Measurements from ENCODE around the gene KREMEN2.

The KREMEN2 gene

DNA sequence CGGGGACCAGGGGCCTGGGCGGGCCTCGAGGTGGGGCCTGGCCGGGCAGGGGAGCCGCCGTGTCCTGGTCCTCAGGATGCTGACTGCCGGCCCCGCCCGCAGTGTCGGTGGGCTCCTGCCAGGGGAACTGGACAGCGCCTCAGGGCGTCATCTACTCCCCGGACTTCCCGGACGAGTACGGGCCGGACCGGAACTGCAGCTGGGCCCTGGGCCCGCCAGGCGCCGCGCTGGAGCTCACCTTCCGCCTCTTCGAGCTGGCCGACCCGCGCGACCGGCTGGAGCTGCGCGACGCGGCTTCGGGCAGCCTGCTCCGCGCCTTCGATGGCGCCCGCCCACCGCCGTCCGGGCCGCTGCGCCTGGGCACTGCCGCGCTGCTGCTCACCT, 2.7 kb downstream of the KREMEN2 start:
- no peak for DNase-seq

DNA sequence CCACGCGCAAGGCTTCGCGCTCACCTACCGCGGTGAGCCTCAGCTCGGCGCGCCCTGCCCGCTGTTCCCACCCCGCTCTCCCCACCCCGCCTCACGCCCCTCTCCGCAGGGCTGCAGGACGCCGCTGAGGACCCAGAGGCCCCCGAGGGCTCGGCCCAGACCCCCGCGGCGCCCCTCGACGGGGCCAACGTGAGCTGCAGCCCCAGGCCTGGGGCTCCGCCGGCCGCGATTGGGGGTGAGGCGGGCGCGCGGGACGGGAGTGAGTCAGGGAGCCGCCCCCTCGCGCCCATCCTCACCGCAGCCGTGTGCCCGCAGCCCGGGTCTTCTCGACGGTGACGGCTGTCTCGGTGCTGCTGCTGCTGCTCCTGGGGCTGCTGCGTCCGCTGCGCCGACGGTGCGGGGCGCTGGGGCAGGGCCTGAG, 3.1 kb downstream of the KREMEN2 start:
- DNase-seq = no peak

DNA sequence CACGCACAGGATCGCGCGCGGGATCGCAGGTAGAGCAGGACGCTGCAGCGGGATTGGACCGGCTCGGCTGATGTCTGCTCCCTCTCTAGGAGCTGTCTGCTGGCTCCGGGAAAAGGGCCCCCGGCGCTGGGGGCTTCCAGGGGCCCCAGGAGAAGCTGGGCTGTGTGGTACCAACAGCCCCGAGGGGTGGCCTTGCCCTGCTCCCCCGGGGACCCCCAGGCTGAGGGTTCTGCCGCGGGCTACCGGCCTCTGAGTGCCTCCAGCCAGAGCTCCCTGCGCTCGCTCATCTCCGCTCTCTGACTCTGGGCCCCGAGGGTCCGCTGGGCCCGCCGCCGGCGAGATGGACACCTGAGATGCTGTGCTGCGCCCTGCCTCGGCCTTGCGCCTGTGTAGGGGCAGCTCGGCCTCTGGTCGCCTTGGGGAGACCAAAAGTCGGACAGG, 3.7 kb downstream of the KREMEN2 start:
- DNase-seq = no peak

DNA sequence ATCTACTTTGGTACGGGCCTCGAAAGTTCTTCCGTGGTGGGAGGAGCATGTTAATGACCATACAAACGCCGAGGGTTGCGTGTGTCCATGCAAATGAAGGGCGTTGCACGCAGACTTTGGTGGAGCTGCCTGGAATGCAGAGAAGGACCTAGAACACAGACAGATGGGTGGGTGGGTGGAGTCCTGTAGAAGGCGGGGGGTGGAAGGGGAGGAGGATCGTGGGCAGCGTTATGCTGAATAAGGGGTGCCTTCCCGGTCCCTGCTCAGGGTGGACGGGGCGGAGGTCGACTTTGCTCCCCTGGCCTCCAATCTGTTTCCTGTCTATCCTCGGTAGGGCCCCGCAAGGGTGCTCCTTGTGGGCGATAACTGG, 4.3 kb downstream of the KREMEN2 start:
- DNase-seq = no peak

DNA sequence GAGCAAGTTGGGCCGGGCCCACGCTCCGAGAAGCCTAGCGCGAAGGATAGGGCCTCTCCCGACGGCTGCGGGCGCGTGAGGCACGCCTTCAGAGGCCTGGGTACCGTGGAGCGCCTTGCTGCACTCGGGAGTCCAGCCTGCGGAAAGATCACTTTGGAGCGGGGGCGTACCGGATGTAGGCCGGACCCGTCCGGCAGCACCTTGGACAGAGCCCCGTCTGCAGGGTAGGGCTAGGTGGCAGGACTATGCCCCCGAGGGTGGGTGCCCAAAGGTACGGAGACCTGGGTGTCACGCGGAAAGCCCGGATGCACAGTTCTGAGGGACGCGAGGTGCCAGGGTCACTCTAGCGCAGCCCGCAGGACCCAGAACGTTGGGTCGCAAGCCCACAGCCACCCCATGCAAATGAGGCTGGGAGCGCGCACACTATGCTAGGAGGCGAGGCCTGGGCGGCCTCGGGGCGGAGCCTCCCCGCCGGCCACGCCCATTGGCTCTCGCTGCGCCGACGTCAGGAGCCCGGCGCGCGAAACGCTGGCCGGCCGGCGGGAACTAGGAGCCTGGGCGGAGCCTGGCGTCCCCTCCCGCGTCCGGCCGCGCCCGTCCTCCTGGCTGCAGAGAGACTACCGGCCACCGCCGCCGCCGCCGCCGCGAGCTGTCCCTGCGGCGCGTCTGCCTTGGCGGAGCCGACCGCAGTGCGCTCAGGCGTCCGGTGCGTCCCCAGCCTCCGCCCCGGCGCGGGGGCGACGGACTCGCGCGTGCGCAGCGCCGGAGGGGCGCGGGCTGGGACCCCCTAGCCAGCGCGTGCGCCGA, 4.9 kb downstream of the KREMEN2 start, which contains the start of gene PAQR4:
Gene PAQR4, plus strand, starts transcription at position 611 of the 807 bp plus-strand sequence. CDS start 327 bp downstream, outside the sequence.
- peak; percentile 76 for DNase-seq

DNA sequence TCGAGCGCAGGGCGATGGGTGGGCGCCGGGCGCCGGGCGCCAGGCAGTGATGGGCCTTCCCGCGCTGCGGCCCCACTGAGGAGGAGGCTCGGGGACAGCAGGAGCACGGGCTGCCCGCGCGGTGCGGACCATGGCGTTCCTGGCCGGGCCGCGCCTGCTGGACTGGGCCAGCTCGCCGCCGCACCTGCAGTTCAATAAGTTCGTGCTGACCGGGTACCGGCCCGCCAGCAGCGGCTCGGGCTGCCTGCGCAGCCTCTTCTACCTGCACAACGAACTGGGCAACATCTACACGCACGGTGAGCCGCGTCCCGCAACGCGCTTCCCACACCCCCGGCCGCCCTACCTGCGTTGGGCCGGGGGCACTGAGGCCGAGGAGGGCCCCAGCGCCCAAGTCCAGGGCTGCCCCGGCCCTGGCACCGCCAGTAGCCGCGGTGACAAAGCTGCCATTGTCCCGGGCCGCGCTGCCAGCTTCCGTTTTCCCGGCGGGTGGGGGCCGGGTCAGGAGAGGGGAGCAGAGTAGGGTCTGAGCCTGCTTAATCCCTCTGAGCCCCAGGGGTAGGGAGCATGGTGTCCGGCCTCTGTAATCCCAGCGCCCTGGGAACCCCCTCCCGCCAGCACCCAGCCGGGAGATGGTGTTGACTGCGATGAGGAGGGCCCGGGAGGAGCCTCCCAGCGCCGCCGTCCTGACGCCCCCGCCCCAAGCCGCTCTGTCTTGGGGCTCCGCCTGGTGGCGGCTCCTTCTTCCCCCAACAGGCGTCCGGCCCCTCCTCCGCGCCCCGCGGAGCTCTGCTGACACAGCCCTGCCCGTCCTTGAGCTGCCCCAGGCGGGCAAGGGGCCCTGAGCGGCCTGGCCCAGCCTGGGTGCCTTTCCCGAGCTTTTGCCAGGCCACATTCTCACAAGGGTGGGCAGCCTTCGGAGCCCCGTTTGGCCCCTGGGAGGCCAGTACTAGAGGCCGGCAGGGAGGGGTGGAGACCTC, 5.8 kb downstream of the KREMEN2 start:
- peak; percentile 68 for DNase-seq

DNA sequence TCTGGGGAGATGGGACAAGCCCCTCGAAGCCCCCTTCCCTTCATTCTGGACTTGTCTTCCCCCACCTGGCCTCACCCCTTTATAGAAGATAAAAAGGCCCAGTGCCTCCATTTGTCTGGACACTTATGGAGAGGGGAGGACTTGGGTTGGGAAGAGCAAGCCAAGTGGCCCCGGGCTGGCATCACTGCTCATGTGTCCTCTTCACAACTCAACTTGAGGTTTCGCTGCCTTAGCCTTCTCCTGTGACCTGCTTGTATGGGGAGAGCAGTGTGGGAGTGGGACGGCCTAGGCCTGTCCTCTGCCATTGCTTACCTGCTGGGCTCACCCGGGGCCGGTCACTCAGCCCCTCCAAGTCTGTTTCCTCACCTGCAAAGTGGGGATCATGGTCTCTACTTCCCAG, 6.5 kb downstream of the KREMEN2 start:
- no peak for DNase-seq

DNA sequence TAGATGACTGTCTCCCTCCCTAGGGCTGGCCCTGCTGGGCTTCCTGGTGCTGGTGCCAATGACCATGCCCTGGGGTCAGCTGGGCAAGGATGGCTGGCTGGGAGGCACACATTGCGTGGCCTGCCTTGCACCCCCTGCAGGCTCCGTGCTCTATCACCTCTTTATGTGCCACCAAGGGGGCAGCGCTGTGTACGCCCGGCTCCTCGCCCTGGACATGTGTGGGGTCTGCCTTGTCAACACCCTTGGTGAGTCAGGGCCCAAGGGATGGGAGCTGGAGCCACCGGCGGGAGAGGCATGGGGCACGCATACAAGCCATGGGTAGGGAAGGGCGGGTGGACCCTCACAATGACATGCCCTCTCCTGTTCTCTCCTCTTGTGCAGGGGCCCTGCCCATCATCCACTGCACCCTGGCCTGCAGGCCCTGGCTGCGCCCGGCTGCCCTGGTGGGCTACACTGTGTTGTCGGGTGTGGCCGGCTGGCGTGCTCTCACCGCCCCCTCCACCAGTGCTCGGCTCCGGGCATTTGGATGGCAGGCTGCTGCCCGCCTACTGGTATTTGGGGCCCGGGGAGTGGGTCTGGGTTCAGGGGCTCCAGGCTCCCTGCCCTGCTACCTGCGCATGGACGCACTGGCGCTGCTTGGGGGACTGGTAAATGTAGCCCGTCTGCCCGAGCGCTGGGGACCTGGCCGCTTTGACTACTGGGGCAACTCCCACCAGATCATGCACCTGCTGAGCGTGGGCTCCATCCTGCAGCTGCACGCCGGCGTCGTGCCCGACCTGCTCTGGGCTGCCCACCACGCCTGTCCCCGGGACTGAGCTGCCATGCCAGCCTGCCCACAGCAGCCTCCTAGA, 7.3 kb downstream of the KREMEN2 start:
- DNase-seq = no peak

DNA sequence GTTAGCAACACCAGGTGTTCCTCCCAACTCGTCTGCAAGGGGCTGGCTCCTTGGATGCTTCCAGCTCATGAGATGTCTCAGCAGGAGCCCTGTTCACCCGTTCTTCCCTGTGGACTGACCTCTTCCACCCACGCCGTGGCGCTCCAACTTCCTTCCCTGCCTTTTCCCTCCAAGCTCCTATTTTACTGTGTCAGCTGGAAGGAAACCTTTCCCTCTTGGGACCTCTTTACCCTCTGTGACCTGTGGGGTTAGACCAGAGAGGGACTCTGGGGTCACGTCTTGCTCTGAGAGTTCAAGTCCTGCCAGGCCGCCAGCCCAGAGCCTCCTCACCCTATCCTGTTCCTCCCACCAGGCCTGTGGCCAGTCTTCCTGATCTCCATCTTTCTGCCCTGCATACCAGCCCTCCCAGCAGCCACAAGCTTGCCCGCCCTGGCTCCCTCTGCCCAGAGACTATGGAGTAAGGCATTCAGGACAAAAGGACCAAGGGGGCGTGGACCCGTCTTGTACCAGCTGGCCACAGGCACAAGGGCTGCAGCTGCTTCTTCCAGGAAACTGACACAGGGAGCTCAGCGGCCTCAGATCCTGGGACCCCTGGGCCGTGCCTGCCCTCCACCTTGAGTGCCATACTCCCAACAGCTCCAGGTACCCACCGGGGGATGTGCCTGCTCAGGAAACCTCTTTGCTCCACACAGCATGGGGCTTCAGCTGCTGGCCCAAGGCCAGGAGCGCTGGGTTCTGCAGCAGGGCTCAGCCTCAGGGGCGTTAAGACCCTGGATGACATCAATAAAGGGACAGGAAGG, 8.1 kb downstream of the KREMEN2 start:
- no peak for DNase-seq

DNA sequence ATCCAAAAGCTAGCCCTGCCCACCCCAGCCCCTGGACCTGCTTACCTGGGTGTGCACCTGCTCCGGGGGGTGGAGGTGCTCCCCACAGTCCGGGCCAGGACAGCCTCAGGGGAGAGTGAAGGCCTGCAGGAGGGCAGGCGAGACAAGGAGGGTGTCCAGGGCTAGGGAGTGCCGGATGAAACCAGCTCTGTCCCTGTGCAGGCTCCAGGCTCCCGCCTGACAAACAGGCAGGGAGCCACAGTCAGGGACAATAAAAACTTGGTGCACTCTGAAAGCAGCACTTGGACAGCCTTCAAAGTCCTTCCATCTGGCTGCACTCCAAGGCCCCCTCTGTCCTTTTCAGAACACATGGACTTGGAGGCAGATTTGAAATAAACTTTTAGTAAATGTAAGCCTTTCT, 9.0 kb downstream of the KREMEN2 start:
- no peak for DNase-seq

DNA sequence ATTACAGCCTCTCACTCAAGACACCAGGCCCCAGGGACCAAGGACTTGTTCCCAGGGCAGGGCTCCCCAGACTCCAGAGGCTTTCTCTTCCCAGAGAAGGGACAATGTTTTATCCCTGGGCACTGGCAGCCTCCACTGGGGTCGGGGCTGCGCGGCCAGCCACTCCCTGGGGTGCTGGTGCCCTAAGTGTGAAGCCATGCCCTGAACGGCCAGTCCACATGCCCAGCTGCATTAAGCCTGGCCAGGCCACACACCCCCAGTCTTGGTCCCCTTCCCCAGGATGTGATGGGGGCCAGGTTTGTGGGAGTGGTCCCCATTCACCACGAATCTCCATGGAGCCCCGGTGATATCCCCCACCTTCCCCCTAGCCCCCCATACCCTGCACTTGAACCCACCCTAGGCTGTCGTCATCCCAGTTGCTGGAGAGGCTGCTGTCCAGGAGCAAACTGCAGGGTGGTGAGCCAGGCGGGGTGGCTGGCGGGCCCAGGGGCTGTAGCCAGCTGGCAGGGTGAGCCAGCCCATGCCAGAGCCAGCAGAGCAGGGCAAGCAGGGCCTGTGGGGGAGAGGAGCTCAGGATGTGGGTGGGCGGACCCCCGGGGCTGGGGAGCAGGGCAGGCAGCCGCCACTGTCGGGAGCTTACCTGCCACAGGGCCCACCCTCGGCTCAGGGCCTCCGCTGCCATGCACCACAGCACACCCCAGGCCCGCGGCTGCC, 9.7 kb downstream of the KREMEN2 start:
- no peak for DNase-seq

DNA sequence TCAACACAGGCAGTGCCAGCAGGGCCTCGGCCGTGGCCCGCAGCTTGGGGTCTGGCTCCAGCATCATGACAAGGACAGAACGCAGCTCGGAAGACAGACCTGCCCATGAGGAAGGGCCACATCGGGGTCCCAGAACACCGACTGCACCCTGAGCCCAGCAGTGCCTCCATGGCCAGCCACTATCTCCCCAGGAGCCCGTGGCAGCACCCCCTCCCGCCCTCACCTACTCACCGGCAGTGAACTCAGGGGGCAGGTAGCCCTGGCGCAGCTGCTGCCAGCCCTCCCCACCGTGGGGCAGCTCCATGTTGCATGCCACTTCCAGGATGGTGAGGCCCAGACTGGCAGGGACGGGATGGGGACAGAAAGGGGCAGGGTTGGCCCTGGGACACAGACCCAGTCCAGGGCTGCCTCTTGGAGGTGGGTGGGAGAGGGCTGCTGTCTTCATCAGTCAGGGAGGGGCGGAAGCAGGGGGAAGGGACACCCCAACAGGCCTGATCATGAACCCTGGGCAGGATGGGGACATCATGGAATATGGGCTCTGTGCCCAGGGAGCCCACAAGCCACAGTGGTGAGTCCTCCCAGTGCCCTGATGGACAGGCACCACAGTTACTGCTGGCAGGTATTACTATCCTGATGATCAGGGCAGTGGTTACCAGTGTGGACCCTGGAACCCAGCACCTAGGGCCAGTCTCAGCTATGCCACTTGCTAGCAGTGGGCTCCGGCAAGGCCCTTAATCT, 10.4 kb downstream of the KREMEN2 start:
- DNase-seq = no peak

DNA sequence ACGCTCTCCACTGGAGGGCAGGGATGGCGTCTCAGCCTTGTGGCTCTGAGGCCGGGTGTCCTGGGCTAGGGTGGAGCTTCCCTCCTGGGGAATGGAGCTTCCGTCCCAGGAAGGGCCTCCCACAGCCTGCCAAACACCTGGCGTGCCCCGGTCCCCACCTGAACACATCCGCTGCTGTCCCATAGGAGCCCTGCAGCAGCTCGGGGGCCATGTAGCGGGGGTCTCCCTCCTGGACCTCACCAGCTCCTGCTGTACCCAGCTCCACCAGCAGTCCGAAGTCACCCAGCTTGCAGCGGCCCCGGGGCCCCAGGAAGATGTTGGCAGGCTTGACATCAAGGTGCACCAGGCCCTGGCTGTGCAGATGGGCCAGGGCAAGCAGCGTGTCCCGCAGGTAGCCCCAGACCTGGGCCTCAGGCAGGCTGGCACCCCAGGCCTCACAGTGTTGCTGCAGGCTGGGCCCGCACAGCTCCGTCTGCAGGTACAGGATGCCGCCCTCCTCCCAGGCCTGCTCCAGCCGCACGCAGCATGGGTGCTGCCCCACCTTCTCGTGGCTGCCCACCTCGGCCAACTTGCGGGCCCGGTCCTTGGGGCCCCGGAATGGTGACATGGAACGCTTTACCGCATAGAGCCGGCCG, 11.2 kb downstream of the KREMEN2 start:
- DNase-seq = no peak

DNA sequence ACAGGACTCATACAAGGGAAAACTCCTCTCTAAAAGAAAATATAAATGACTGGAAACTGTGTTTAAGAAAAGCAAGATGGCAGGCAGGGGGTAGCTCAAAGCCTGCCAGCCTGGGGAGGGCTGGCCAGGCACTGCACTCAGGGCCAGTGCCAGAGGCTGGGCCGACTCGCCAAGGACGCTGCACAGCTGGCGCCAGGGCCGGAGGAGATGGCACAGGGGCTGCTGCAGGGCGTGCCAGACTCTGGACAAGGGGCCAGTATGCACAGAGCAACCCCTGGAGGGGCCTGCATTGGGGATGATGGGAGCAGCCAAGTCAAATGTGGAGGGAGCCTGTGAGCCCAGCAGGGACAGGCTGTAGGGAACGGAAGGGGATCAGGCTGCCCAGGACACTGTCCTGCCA, 12.1 kb downstream of the KREMEN2 start:
- no peak for DNase-seq

DNA sequence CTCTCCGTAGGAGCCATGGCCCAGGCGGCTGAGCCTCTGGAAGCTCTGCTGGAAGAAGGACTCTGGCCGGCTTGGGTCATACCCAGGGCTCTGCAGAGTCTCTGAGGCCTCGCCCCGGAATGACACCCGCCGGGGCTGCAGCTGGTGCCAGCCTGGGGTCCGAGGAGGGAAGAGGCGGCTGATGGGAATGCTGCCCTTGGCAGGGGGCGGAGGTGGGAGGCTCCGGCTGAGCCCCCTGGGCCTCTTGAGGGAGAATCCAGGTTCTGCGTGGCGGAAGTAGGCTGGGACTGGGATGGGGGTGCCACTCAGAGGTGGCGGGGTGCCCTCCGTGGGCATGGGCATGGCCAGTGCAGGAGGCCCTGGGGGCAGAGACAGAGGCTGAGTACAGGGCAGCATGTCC, 12.6 kb downstream of the KREMEN2 start:
- DNase-seq = no peak

DNA sequence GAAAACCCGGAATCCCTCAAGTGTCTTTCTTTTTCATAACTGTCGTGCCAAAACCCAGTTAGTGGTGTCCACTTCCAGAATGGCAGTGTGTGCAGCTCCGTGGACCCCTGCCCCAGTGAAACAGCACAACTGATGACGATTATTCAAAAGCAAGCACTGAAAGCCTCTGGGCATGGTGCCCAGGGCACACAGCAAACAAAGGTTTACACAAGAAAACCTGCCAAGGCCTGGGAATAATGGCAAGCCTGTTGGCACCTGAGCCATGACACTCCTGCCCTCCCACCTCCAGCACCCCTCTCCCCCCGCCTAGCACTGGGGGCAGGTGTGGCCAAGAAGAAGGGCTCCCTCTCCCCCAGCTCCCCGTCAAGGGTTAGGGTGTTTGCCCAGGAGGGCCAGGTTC, 13.4 kb downstream of the KREMEN2 start:
- DNase-seq = peak; percentile 53

DNA sequence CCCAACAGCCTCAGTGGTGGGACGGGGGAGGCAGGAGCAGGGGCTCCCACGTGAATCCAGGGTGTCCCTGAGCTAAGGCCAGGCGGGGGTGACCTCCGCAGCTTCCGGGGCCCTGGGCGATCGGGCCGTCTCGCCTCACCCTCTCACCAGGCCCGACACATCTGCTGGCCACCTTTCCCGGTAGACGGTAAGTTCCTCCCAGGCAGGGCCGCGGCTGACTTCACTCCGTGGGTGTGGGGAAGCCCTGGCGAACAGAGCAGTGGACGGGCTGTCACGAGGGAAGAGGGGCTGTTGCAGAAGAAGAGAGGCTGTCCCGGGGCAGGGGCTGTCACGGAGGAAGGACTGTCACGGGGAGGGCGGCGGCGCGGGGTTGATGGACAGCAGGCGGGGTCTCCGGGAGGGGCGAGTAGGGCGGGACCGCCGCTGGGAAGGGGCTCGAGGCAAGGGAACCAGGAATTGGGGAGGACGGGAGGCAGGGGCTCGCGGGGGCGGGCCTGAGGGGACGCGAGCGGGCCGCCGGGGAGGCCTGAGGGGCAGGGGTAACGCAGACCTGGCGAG, 15.7 kb downstream of the KREMEN2 start:
- no peak for DNase-seq

DNA sequence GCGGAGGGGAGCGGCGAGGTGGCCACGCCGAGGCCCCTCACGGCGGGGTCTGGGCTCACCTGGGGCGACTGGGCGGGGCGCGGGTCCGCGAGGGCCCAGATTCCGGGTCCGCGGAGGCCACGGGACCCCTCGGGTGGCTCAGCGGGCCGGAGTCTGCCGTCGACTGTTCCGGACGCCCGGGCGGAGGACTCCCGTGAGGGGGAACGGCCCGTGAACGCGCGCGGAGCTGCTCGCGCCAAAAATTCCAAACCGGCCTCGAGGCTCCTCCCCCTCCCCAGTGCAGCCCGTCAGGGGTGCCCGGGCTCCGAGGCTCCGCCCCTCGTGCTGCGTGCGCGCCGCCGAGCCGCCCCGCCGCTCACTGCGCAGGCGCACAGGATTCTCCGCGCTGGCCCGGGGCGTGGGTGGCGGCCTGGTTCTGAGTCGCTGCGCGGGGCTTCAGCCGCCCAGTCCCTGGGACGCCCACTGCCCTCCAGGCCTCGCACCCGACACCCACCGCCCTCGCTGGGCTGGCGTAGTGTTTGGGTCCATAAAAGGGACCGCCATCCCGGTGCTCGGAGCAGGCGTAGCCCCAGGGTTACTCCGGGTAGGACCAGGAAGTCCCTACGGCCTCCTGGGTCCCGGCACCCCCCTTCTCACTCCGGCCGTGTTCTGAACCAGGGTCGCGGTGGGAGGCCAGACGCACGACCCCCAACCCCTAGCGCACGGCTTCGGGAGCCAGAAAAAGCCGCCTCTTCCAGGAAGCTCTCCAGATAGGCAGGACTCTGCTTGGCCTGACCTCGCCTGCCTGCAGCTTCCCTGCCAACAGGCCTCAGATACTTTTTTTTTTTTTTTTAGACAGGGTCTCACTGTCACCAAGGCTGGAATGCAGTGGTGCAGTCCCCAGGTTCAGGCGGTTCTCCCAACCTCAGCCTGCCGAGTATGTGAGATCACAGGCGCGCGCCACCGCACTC, 16.4 kb downstream of the KREMEN2 start, which contains the start of gene PKMYT1:
Gene PKMYT1, minus strand, starts transcription at position 220 of the 950 bp plus-strand sequence. CDS start 789 bp downstream, outside the sequence.
- peak; percentile 84 for DNase-seq

All from NCI-H2107 (cell line).